Measurements from ENCODE around the gene P4HB.

DNA sequence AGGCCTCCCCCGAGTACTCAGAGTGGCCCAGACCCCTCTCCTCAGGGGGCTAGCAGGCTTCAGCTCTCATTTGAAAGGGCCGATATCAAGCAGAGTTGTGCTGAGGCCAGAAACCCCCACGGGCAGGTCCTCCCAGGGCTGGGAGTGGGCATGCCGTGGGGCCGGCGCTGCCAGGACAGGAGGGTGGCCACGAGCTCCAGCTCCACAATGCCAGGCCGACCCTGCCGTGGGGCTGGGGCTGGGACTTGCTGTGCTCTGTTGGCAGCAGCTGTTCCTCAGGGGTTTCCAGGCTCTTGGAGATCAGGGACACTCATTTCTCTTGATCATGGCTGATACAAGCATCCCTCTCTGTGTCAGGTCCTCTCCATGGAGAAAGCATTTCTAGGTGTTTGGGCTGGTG, 38.5 kb upstream of the P4HB start:
- TF ChIP-seq, protein P1, sequence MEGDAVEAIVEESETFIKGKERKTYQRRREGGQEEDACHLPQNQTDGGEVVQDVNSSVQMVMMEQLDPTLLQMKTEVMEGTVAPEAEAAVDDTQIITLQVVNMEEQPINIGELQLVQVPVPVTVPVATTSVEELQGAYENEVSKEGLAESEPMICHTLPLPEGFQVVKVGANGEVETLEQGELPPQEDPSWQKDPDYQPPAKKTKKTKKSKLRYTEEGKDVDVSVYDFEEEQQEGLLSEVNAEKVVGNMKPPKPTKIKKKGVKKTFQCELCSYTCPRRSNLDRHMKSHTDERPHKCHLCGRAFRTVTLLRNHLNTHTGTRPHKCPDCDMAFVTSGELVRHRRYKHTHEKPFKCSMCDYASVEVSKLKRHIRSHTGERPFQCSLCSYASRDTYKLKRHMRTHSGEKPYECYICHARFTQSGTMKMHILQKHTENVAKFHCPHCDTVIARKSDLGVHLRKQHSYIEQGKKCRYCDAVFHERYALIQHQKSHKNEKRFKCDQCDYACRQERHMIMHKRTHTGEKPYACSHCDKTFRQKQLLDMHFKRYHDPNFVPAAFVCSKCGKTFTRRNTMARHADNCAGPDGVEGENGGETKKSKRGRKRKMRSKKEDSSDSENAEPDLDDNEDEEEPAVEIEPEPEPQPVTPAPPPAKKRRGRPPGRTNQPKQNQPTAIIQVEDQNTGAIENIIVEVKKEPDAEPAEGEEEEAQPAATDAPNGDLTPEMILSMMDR (IDR thresholded peaks at IDR 0.05; ENCODE audit: poor library complexity, severe bottlenecking) = no peak
- no peak for TF ChIP-seq EZH2 (IDR thresholded peaks at IDR 0.05; ENCODE audit: borderline replicate concordance, insufficient read depth, low read length, poor library complexity, severe bottlenecking)
